Hematopoietic multipotent progenitor cell treated with erythropoietin and hydrocortisone succinate and interleukin-3 and kit ligand, for 4 days (in vitro differentiated cells): ENCODE measurements around the gene PIP4P1.
"Not testable (repeated sequence)": the region's sequence is repeated elsewhere in the genome, so short reads cannot be mapped to it uniquely, and the experiment has no call there.

ENCODE experiments used
- DNase-seq: peaks from one replicate; pipeline ENCODE4 v3.0.0-alpha.2; 2015

Gene PIP4P1

DNA sequence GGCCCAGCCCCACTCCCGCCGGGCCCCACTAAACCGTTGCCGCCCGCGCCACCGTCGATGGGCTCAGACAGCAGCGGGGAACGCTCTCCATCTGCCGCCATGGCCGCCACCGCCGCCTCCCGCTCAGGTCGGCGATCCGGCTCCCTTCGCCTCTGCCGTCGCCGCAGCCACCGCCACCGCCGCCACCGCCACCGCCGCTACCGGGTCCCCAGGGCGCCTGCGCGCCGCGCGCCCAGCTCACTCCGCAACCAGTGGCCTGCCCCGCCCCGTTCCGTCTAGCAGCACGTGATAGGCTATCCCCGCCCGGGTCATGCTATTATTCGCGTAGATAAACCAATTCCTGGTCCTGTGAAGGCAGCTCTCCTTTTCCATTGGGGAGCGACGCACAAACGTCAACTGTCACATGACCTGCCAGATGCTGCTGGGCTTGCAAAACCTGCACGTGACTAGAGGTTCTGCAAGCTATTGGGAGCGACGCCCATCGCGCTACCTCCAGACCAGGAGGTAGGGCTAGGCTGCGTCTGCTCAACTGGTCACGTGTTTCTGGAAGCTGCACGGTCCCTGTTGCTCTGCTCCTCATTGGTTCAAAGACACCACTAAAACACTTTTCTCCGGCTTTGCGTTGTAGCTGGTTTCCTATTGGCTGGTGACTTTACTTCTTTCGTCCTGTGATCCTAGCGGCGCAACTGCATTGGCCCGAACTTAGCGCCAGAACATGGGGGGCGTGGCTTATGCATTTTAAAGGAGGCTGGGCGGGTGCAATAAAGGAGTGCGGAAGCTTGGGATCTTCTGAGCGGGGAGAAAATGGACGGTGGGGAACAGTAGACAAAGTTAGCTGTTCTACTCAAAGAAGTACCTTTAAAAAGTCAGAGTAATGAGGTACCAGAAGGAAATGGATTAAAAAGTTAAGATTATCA is at the start of gene PIP4P1:
PIP4P1 (minus strand) TSS at position 210 of the 917 bp plus-strand sequence; CDS start at position 101, 109 bp downstream.
- peak; percentile 100 for DNase-seq

DNA sequence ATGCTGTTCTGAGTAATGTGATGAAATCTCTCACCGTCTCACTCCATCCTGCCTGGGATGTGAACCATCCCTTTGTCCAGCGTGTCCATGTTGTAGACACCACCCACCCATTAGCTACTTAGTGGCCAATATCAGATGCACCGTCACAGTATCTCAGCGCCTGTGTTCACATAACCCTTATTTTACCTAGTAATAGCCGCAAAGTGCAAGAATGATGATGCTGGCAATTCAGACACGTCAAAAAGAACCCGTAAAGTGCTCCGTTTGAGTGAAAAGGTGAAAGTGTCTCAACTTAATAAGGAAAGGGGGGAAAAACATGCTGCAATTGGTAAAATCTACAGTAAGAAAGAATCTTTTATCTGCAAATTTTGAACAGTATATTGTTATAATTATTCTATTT is 47.1 kb upstream of the PIP4P1 start:
- DNase-seq = no peak

DNA sequence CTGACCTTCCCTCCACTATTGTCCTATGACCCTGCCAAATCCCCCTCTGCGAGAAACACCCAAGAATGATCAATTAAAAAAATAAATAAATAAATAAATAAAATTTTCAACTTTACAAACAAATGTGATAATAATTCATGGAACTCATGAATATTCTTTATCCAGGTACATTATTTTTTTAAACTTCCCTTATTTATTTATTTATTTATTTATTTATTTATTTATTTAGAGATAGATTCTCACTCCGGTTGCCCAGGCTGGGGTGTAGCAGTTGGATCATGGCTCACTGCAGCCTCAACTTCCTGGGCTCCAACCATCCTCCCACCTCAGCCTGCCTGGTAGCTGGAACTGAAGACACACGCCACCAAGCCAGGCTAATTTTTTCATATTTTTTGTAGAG is 46.3 kb upstream of the PIP4P1 start:
- DNase-seq = not testable (repeated sequence)

DNA sequence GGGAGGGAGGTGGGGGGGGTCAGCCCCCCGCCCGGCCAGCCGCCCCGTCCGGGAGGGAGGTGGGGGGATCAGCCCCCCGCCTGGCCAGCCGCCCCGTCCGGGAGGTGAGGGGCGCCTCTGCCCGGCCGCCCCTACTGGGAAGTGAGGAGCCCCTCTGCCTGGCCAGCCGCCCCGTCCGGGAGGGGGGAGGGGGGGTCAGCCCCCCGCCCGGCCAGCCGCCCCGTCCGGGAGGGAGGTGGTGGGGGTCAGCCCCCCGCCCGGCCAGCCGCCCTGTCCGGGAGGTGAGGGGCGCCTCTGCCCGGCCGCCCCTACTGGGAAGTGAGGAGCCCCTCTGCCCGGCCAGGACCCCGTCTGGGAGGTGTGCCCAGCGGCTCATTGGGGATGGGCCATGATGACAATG is 45.5 kb upstream of the PIP4P1 start:
- not testable (repeated sequence) for DNase-seq

DNA sequence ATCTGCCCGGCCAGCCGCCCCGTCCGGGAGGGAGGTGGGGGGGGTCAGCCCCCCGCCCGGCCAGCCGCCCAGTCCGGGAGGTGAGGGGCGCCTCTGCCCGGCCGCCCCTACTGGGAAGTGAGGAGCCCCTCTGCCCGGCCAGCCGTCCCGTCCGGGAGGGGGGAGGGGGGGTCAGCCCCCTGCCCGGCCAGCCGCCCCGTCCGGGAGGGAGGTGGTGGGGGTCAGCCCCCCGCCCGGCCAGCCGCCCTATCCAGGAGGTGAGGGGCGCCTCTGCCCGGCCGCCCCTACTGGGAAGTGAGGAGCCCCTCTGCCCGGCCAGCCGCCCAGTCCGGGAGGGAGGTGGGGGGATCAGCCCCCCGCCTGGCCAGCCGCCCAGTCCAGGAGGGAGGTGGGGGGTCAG is 45.0 kb upstream of the PIP4P1 start:
- not testable (repeated sequence) for DNase-seq

DNA sequence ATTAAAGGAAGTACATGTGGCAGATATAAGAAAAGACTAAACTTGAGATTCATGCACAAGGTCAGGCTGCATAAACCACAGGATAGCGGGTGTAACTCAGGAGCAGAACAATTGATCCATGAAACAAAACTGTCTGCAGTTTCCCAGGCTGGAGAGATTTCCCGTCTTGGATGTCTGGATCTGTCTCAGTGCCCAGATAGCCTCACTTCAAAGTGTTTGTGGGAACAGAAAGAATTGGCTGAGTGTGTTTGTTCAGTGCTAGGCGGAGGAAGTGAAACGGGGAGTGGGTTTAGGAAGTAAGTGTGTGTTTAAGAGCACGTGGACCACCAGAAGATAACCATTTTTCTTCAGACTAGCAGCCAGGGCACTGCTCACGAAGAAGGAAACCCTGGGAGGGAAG is 42.7 kb upstream of the PIP4P1 start:
- DNase-seq = no peak

DNA sequence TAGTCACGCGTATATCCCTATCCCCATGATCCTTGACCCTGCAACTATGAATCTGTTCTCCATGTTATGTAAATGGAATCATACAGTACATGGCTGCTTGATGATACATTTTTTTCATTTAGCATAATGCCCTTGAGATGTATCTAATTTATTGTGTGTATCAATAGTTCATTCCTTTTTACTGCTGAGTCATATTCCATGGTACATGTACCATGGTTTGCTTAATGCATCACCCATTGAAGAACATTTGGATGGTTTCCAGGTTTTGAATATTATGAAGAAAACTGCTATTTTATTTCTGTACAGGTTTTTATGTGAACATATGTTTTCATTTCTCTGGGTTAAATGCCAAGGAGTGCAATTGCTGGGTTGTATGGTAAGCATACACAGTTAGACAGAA is 40.1 kb upstream of the PIP4P1 start:
- no peak for DNase-seq

DNA sequence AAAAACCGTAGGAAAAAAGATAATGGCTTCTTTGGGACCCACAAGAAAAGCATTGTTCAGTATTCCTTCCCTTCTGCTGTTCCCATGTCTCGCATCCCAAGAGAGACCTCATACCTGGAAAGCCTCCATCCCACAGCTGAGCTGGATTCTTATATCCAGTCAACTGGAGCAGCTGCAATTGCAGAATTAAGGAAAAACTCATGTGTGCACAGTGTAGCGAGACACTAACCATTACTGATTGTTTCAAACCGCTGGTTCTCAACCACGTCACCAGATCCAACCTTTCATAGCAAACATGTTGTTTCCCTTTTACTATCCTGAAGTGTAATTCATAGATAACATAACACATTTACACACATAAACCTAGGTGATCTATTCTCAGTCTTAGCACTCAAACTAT is 38.6 kb upstream of the PIP4P1 start:
- DNase-seq = no peak

DNA sequence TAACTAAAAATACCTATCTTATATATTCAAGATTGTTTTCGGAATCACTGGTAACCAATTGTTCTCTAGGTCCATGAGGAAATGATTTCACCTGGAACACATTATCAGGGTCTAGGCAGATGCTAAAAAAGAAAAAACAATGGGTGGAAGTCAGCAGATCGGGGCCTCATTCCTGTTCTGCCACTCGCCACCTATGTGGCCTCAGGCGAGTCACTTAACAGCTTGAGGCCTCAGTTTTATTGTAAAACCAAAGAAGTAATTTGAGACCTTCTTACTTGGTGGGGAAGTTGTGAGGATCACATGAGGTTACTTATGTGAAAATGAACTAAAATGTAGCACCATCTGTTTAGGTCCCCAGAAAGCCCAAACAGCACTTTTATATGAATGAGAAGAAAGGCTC is 37.9 kb upstream of the PIP4P1 start:
- no peak for DNase-seq

DNA sequence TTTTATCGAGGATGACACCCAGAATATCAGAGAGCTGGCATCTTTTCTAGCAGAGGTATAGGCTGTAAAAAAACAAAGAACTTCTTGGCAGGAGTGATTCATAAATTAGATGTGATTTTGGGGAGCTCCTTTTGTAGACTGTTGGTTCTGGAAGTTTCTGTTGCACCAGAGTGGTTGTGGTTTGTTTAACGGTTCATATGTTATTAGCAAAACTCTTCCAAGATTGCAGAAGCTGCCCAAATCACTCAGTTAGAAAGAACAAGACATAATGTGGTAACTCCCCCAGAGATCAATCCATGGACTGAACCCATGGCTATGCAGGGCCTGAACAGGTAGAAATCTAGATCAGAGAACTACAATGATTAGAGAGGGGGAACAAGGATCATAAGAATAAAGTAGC is 37.4 kb upstream of the PIP4P1 start:
- peak; percentile 62 for DNase-seq

DNA sequence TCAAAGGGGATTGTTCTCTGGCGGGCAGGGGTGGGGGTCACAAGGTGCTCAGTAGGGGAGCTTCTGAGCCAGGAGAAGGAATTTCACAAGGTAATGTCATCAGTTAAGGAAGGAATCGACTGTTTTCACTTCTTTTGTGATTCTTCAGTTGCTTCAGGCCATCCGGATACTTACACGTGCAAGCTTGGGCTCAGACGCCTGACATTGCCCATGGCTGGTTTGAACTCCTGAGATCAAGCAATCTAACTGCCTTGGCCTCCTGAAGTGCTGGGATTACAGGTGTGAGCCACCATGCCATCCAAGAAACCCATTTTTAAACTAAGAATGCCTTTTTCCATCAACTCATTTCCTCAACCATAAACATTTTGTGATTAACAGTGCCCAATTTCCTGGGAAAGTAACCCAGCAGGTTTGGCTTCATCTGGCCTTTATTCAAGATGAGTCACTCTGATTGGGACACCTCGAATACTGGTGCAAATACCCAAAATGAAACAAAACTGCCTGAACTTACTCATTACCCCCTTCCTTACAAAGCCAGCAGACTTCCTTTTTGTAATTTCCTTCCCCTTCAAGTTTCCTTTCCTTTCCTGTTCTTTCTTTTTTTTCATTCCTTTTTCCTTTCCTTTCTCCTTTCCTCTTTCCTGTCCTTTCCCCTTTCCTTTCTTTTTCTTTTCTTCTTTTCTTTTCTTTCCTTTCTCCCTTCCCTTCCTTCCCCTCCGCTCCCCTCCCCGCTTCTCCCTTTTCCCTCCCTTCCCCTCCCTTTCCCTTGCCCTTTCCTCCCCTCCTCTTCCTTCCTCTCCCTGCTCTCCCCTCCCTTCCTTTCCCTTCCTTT is 33.9 kb upstream of the PIP4P1 start:
- no peak for DNase-seq

DNA sequence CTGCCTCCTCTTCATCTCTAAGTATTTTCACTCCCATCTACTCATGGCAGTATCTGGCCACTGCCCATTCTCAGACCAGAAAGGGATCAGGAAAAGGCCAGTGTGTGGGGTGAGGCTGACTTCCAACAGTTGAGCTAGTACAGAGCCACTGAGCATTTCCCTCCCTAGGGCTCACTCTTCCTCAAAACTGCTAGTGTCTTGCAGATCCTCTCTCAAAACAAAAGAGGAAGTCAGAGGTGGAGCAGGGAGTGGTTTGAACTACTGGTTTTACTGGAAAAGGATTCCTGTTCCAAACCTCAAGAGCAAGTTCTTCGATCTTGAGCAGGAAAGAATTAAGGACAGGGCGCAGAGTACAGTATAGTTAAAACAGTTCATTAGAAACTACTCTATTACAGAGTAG is 32.4 kb upstream of the PIP4P1 start:
- peak; percentile 74 for DNase-seq

DNA sequence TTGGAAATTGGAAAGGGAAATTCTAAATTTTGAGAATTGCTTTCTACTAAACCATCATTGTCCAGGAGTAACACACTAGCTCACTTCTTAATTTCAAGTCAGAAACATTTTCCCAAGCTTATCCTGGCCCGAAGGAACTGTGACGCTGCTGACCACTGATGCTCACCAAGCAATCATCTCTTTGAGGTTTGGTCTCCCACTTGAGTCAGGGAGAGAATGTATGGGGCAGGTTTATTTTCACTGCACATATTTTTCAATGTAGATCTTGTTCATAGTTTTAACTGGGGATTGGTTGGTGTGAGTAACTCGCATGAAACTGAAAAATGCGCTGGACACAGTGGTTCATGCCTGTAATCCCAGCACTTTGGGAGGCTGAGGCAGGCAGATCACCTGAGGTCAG is 31.3 kb upstream of the PIP4P1 start:
- DNase-seq = no peak

DNA sequence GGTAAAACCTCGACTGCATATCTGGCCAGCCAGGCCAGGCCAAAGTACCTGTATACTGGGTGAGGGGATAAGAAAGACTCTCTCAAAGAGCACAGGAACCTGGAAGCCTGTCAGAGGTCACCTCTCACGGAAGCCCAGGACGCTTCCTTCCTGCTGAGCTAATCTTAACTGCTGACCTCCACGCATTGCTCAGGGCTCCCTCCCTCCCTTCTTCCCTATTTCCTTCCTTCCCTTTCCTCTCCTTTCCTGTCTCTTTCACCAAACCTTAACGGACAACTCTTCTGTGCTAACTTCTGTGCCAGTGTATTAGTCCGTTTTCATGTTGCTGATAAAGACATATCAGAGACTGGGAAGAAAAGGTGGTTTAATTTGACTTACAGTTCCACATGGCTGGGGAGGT is 29.3 kb upstream of the PIP4P1 start:
- no peak for DNase-seq

DNA sequence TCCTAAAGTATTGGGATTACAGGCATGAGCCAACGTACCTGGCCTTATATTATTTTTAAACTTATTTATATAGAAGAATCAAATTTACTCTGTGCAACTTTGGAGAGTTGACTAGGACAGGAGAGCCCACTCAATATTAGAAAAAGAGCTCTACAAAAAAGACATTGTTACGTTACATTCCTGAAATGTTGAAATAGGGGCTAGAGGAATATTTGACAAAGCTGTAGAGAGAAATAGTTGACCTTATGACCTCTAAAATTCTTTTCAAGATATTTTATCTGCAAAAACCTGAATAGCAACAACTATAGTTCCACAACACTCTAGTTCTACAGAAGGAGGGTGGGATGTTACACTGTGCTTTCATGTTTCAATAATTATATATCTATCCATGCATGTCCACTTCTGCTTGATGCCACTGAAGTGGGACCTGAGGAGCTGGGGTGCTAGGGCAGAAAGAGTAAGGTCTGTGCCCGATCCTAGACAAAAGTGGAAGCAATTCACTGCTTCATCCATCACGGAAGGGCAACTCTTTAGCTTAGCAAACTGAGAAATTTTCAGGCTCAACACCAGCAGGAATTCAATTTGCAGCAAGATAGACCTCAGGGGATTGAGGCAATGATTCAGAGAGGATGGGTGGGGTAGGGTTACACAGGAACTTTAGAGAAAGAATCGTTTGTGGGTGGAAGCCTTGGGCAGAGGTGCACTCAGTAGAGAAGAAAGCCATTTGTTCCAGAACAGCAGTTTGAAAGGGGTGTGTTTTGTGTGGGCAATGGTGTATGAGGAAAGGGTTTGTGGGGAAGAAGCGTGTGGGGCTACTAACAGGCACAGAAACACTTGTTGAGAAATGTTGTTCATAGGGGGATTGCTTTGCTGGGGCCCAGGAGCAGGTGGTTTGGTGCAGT is 28.1 kb upstream of the PIP4P1 start:
- DNase-seq = peak; percentile 74

DNA sequence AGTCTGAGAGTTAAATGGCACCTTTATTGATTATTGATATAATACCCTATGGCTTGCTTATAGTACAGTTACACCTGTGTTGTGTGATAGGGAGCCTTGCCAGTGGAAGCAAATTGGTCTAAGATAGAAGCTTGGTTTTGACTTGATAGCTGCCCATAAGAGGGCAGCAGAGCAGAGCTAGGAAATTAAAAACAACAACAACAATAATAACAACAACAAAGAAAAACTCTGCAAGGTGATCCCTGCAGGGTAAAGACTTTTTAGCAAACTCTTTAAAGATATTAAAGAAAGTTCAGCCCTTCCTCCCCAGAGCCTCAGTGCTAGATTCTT is 26.1 kb upstream of the PIP4P1 start:
- DNase-seq = no peak

DNA sequence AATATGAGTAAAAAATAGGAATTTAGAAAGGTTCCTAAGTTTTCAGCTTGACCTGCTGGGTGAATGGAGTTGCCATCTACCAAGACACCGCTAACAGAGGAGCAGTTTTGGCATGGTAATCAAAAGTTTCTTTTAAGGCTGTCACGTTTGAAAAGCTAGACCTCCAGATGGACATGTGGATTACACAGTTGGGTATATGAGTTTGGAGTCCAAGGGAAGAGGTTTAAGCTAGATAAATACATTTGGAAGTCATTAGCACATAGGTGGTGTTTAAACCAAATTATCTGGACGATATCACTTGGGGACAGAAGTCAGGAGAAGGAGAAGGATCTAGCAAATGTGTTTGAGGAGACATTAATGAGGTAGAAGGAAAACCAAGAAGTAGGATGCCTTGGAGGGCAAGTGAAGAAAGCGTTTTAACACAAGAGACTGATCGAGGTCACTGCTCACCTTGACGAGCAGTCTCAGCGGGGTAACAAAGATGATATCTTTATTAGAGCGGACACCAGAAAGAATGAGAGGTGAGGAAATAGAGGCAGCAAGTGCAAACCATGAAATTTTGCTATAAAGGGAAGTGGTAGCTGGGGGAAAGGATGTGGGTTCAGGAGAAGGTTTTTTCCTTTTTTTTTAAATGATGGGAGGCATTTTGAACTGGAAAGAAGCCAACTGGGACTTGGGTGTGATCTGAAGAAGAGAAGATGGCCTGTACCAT is 25.6 kb upstream of the PIP4P1 start:
- peak; percentile 63 for DNase-seq

DNA sequence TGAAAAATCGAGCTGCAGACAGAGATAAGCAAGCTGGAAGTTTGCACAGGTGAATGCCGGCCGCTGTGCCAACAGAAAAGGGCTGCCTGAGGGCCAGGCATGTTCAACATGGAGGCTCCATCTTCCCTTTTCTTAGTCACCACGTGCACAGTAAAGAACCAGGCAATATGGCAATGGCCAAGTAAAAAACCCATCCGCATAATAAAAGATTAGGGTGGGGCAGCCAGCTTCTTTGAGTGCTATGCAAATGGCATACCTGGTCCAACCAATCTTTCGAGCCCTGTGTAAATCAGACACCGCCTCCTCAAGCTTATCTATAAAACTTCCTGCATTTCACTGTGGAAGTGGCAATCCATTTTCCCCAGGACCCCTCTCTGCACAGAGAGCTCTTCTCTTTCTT is 24.7 kb upstream of the PIP4P1 start:
- no peak for DNase-seq

DNA sequence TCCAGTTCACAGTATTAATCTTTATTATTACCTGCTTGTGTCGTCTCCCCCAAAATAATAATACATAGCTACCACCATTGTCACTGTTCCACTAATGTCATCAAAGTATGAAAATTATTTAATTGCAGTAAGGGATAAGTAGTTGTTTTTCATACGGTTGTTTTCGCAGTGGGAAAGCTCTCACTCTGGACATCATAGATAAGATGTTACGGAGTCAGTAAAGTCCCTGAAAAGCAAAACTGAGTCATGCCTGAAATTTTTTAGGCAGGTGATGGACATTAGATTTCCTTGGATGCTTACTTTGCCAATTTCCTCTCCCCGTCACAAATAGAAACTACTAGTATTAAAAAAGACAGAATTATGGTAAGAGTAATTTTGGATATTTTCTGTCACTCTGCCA is 21.1 kb upstream of the PIP4P1 start:
- peak; percentile 62 for DNase-seq

DNA sequence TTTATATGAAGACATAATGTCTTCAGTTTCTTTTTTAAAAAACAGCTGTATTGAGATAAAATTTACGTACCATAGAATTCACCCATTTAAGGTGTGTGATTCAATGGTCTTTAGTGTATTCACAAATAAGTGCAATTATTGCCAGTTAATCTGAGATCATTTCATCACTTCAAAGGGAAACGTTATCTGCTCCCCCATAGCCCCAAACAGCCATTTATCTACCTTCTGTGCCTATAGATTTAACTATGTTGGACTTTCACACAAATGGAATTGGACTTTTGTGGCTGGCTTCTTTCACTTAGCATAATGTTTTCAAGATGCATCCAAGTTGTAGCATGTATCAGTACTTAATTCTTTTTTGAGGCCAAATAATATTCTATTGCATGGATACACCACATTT is 17.7 kb upstream of the PIP4P1 start:
- DNase-seq = no peak

DNA sequence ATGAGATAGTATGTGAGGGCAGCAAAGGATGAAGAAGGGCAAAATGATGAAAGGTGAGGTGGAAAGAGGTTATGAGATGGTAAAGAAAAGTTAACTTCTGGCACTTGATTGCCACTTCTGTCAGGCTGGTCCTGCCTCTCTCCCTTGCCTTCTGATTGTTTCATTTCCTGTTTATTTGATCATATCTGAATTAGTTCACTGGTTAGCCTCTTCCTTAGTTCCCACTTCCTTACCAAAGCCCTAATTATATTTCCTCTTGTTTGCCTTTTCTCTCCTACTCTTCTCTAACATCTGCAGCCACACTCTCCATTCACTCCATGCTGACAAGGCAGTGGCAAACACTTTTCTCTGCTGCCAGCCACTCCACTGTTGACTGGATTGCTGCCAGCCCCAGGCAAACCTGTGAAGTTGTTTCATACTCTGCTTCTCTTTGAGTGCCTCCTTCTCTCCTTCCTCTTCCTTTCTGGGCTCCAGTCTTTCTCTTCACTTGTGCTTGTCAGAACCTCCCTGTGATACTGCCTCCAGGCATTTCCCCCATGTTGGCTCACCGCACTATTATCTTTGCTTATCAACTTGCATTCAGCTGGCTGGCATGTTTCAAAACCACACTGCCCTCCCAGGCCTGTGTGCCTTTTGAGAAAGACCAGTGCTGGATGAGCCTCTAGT is 16.1 kb upstream of the PIP4P1 start:
- DNase-seq = peak; percentile 99

DNA sequence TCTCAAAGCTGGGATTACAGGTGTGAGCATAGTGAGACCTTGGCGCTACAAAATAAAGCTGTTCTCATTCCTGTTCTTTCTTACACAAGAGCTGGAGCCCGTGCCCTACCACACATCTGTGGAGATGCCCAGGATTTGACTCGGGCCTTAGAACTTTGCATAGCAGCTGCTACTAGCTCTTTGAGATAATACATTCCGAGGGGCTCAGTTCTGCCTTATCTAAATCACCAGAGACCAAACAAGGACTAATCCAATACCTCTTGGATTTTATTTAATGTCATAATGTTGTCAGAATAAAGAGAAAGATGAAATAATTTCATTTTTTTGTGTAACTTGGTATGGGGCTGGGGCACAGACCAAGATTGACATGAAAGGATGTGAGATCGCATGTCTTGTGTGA is 15.5 kb upstream of the PIP4P1 start:
- DNase-seq = peak; percentile 79
